K562 (cell line): ENCODE results near the gene PGBD1. TPM values are rescaled to one million over a fixed set of nuclear protein-coding genes. Genes with fewer than 3 reads are reported as not detected.
A peak's percentile ranks its signal among the peaks of the same experiment; 100 is the strongest.

ENCODE experiments used
- DMBX1 ChIP-seq: fragments of 250-450 bp; sonication (Bioruptor Pico); IDR thresholded peaks from 2 replicates; pipeline ENCODE4 v1.8.0; 2022; ENCODE audit warnings: inconsistent platforms, mild to moderate bottlenecking, moderate library complexity, borderline replicate concordance
- ZNF41 ChIP-seq: fragments of 250-450 bp; sonication (Bioruptor Pico); conservative IDR thresholded peaks from 2 replicates; pipeline ENCODE4 v1.4.0; 2020; ENCODE audit warnings: mild to moderate bottlenecking
- polyA plus RNA-seq, 8 experiments: library from polyadenylated mRNA; depleted of rRNA in 4 of 8; stranded (reverse) in 5 of 8; unstranded in 3 of 8; fragments of >200 nt; fragmentation: Nextera tagmentation in 2 of 8; fragmentation: Illumina TruSeq in 1 of 8; extraction: Ambion mirVana in 2 of 8; extraction: Trizol in 1 of 8; gene quantifications; 2 replicates each; pipeline versions ENCODE4 v1.2.1 to v1.2.3, GENCODE V29; 2011 to 2014; ENCODE audit warnings: inconsistent platforms in 1 of 8, missing spikeins in 1 of 8
- total RNA-seq, 7 experiments: library from RNA; depleted of rRNA in 6 of 7; stranded (reverse); fragments of >200 nt in 6 of 7; fragmentation: Illumina TruSeq in 2 of 7; extraction: Trizol in 2 of 7; gene quantifications; 2 replicates each; pipeline versions ENCODE4 v1.2.1 to v1.2.3, GENCODE V29; 2011 to 2021; ENCODE audit warnings: low replicate concordance in 1 of 7
- TF ChIP-seq, protein P1 (sequence below), 3 experiments: fragments of 200-800 bp in 1 of 3; sonication (Bioruptor generic) in 1 of 3; sonication (generic) in 1 of 3; formaldehyde crosslinking in 1 of 3; IDR thresholded peaks; 2 replicates each; pipeline versions ENCODE4 v1.6.1 to v1.8.0; 2016 to 2022; ENCODE audit warnings: mild to moderate bottlenecking in 2 of 3, missing compliant biosample characterization in 2 of 3, missing genetic modification characterization in 2 of 3, missing genetic modification reagents in 1 of 3
- TF ChIP-seq, protein P2 (sequence below): fragments of 450-650 bp; IDR thresholded peaks from 2 replicates; pipeline ENCODE4 v1.6.1; 2016; ENCODE audit warnings: mild to moderate bottlenecking, moderate library complexity
- TF ChIP-seq, protein P3 (sequence below): sonication (generic); formaldehyde crosslinking; IDR thresholded peaks from 2 replicates; pipeline ENCODE4 v1.8.1; 2022; ENCODE audit warnings: missing genetic modification reagents
- TF ChIP-seq, protein P4 (sequence below): fragments of 250-450 bp; sonication (Bioruptor Pico); IDR thresholded peaks from 2 replicates; pipeline ENCODE4 v1.5.0; 2022; ENCODE audit warnings: mild to moderate bottlenecking
- TF ChIP-seq, protein P5 (sequence below): fragments of 450-650 bp; formaldehyde crosslinking; IDR thresholded peaks from 2 replicates; pipeline ENCODE4 v1.4.0; 2020; ENCODE audit warnings: mild to moderate bottlenecking, moderate library complexity

PGBD1 gene
- total and polyA plus RNA-seq, 9 of the 15 experiments (the other 6 are each of a cell fraction or from before 2014, with no cell fraction given) = 3.3 to 9.0 (median 7.3) TPM

DNA sequence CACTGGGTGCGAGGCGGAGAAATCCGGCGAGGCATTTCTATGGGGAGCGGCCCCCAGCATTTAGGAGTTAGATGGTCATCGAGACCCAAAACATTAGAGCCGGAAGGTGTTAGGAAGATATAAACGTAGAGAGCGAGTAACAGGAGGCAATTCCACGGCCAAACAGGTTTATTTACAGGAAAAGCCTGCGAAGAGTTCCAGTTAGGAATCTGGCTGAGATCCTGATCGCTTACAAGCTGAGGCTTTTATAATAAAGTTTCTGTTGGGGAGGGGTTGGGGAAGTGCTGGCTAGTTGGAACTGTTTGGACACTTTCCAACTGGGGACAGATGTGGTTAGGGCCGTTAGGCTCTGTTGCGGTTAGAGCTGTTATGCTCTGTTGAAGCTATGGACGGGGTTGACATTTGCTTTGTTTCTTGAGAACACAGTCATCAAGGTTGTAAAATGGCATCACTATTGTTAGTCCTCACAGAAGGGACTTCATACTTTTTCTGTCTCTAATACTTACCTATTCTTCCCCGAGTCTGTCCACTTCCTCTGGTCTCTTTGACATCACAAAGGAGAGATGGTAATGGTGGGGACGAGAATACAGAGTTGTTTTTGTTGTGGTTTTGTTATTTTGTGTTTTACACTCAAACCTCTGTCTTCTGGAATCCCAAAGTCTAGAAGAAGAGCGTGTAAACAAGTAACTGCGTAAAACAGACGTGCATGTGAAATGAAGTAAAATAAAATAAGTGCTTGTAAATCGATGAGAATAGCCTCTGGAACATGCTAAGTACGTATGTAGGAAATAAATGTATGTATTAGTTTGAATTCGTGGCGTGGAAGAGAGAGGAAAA lies 55.1 kb downstream of the PGBD1 start (continued):
- TF ChIP-seq, protein P1, sequence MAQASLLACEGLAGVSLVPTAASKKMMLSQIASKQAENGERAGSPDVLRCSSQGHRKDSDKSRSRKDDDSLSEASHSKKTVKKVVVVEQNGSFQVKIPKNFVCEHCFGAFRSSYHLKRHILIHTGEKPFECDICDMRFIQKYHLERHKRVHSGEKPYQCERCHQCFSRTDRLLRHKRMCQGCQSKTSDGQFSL (CRISPR knock-in tag; IDR thresholded peaks at IDR 0.05) = no peak
- TF ChIP-seq, protein P1 (tag; IDR thresholded peaks at IDR 0.05) = peak in 1 of 2 experiments; percentile 87; a peak in 2 of 4 replicates
- TF ChIP-seq, protein P2, sequence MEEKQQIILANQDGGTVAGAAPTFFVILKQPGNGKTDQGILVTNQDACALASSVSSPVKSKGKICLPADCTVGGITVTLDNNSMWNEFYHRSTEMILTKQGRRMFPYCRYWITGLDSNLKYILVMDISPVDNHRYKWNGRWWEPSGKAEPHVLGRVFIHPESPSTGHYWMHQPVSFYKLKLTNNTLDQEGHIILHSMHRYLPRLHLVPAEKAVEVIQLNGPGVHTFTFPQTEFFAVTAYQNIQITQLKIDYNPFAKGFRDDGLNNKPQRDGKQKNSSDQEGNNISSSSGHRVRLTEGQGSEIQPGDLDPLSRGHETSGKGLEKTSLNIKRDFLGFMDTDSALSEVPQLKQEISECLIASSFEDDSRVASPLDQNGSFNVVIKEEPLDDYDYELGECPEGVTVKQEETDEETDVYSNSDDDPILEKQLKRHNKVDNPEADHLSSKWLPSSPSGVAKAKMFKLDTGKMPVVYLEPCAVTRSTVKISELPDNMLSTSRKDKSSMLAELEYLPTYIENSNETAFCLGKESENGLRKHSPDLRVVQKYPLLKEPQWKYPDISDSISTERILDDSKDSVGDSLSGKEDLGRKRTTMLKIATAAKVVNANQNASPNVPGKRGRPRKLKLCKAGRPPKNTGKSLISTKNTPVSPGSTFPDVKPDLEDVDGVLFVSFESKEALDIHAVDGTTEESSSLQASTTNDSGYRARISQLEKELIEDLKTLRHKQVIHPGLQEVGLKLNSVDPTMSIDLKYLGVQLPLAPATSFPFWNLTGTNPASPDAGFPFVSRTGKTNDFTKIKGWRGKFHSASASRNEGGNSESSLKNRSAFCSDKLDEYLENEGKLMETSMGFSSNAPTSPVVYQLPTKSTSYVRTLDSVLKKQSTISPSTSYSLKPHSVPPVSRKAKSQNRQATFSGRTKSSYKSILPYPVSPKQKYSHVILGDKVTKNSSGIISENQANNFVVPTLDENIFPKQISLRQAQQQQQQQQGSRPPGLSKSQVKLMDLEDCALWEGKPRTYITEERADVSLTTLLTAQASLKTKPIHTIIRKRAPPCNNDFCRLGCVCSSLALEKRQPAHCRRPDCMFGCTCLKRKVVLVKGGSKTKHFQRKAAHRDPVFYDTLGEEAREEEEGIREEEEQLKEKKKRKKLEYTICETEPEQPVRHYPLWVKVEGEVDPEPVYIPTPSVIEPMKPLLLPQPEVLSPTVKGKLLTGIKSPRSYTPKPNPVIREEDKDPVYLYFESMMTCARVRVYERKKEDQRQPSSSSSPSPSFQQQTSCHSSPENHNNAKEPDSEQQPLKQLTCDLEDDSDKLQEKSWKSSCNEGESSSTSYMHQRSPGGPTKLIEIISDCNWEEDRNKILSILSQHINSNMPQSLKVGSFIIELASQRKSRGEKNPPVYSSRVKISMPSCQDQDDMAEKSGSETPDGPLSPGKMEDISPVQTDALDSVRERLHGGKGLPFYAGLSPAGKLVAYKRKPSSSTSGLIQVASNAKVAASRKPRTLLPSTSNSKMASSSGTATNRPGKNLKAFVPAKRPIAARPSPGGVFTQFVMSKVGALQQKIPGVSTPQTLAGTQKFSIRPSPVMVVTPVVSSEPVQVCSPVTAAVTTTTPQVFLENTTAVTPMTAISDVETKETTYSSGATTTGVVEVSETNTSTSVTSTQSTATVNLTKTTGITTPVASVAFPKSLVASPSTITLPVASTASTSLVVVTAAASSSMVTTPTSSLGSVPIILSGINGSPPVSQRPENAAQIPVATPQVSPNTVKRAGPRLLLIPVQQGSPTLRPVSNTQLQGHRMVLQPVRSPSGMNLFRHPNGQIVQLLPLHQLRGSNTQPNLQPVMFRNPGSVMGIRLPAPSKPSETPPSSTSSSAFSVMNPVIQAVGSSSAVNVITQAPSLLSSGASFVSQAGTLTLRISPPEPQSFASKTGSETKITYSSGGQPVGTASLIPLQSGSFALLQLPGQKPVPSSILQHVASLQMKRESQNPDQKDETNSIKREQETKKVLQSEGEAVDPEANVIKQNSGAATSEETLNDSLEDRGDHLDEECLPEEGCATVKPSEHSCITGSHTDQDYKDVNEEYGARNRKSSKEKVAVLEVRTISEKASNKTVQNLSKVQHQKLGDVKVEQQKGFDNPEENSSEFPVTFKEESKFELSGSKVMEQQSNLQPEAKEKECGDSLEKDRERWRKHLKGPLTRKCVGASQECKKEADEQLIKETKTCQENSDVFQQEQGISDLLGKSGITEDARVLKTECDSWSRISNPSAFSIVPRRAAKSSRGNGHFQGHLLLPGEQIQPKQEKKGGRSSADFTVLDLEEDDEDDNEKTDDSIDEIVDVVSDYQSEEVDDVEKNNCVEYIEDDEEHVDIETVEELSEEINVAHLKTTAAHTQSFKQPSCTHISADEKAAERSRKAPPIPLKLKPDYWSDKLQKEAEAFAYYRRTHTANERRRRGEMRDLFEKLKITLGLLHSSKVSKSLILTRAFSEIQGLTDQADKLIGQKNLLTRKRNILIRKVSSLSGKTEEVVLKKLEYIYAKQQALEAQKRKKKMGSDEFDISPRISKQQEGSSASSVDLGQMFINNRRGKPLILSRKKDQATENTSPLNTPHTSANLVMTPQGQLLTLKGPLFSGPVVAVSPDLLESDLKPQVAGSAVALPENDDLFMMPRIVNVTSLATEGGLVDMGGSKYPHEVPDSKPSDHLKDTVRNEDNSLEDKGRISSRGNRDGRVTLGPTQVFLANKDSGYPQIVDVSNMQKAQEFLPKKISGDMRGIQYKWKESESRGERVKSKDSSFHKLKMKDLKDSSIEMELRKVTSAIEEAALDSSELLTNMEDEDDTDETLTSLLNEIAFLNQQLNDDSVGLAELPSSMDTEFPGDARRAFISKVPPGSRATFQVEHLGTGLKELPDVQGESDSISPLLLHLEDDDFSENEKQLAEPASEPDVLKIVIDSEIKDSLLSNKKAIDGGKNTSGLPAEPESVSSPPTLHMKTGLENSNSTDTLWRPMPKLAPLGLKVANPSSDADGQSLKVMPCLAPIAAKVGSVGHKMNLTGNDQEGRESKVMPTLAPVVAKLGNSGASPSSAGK = no peak
- peak; percentile 93 for TF ChIP-seq DMBX1 (CRISPR knock-in tag)
- peak; percentile 94 for TF ChIP-seq ZNF41 (CRISPR knock-in tag)
- TF ChIP-seq, protein P3, sequence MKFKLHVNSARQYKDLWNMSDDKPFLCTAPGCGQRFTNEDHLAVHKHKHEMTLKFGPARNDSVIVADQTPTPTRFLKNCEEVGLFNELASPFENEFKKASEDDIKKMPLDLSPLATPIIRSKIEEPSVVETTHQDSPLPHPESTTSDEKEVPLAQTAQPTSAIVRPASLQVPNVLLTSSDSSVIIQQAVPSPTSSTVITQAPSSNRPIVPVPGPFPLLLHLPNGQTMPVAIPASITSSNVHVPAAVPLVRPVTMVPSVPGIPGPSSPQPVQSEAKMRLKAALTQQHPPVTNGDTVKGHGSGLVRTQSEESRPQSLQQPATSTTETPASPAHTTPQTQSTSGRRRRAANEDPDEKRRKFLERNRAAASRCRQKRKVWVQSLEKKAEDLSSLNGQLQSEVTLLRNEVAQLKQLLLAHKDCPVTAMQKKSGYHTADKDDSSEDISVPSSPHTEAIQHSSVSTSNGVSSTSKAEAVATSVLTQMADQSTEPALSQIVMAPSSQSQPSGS (CRISPR knock-in tag) = no peak
- TF ChIP-seq, protein P4, sequence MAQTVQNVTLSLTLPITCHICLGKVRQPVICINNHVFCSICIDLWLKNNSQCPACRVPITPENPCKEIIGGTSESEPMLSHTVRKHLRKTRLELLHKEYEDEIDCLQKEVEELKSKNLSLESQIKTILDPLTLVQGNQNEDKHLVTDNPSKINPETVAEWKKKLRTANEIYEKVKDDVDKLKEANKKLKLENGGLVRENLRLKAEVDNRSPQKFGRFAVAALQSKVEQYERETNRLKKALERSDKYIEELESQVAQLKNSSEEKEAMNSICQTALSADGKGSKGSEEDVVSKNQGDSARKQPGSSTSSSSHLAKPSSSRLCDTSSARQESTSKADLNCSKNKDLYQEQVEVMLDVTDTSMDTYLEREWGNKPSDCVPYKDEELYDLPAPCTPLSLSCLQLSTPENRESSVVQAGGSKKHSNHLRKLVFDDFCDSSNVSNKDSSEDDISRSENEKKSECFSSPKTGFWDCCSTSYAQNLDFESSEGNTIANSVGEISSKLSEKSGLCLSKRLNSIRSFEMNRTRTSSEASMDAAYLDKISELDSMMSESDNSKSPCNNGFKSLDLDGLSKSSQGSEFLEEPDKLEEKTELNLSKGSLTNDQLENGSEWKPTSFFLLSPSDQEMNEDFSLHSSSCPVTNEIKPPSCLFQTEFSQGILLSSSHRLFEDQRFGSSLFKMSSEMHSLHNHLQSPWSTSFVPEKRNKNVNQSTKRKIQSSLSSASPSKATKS = peak; percentile 20; the same call in 1 of the 2 replicates
- TF ChIP-seq, protein P5, sequence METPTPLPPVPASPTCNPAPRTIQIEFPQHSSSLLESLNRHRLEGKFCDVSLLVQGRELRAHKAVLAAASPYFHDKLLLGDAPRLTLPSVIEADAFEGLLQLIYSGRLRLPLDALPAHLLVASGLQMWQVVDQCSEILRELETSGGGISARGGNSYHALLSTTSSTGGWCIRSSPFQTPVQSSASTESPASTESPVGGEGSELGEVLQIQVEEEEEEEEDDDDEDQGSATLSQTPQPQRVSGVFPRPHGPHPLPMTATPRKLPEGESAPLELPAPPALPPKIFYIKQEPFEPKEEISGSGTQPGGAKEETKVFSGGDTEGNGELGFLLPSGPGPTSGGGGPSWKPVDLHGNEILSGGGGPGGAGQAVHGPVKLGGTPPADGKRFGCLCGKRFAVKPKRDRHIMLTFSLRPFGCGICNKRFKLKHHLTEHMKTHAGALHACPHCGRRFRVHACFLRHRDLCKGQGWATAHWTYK = peak; percentile 98
